Natural killer cell treated with Interleukin-12 subunit alpha and Interleukin-12 subunit beta and Interleukin-15 and Interleukin-18, amount 100 ng/mL, for 72 hours (primary cell): ENCODE results near the gene PSMC1. TPM values are rescaled to one million over a fixed set of nuclear protein-coding genes. Genes with fewer than 3 reads are reported as not detected.

Experiments
- ATAC-seq, 2 donors: fragments of 150-1000 bp; cut with Tn5 transposase in 1 of 2; sonication (Bioruptor Pico), chemical (Tn5 transposase) in 1 of 2; 2 replicates each; pipeline ENCODE4 v1.10.0; 2021
- DNase-seq: peaks from one replicate; pipeline ENCODE4 v3.0.0; 2022; ENCODE audit warnings: low spot score
- H3K27ac Mint-ChIP-seq, 2 donors: 1 replicate in 1 of 2; 2 replicates in 1 of 2; pipeline ENCODE4 v1.8.0; 2022; ENCODE audit warnings: mixed read lengths in 2 of 2, mild to moderate bottlenecking in 1 of 2, moderate library complexity in 1 of 2
- H3K27me3 Mint-ChIP-seq, 2 donors: 1 replicate in 1 of 2; 2 replicates in 1 of 2; pipeline ENCODE4 v1.8.0; 2022; ENCODE audit warnings: mixed read lengths in 2 of 2
- H3K36me3 Mint-ChIP-seq: one replicate; pipeline ENCODE4 v1.8.0; 2022; ENCODE audit warnings: mixed read lengths
- H3K4me1 Mint-ChIP-seq, 2 donors: 1 replicate in 1 of 2; 2 replicates in 1 of 2; pipeline ENCODE4 v1.8.0; 2022; ENCODE audit warnings: low read depth in 2 of 2, mixed read lengths in 2 of 2, mild to moderate bottlenecking in 1 of 2
- H3K4me3 Mint-ChIP-seq: one replicate; pipeline ENCODE4 v1.8.0; 2022; ENCODE audit warnings: mixed read lengths
- H3K9me3 Mint-ChIP-seq: 2 replicates; pipeline ENCODE4 v1.8.0; 2022; ENCODE audit warnings: mixed read lengths
- total RNA-seq, 2 donors: library from RNA; stranded (reverse); gene quantifications; one replicate each; pipeline ENCODE4 v1.2.3, GENCODE V29; 2022

PSMC1 gene
- total RNA-seq, 2 donors from 2014 or later: 142 to 145 TPM

- Mint-ChIP-seq H3K4me1 (peaks cover 6 to 10% of the 10 kb centered on the region in 2 donors), H3K9me3 (no peaks in the 10 kb centered on the region), H3K27me3 (no peaks in the 10 kb centered on the region), H3K36me3 (peaks cover 24% of the 10 kb centered on the region), H3K4me3 (no peak overlapping the region), H3K27ac (no peak overlapping the region)
- ATAC-seq: peak in 1 of 2 donors; percentile 6
- no peak for DNase-seq
These were observed 10.2 kb downstream of the PSMC1 start for GRCh38 chr14:90266441-90267154.

- no peak for DNase-seq
- peaks cover 6 to 10% of the 10 kb centered on the region in 2 donors for H3K4me1 Mint-ChIP-seq
- H3K27me3 Mint-ChIP-seq: no peaks in the 10 kb centered on the region
- H3K27ac Mint-ChIP-seq: no peak overlapping the region
- no peak overlapping the region for H3K4me3 Mint-ChIP-seq
- H3K36me3 Mint-ChIP-seq: peaks cover 22% of the 10 kb centered on the region
- ATAC-seq: no peak
- no peaks in the 10 kb centered on the region for H3K9me3 Mint-ChIP-seq
These were observed 12.1 kb downstream of the PSMC1 start for GRCh38 chr14:90268420-90268819.

- ATAC-seq (no peak), DNase-seq (no peak)
- H3K36me3 Mint-ChIP-seq: peaks cover 11% of the 10 kb centered on the region
- no peak overlapping the region for H3K27ac Mint-ChIP-seq
- no peaks in the 10 kb centered on the region for H3K9me3 Mint-ChIP-seq
- peaks cover 13 to 17% of the 10 kb centered on the region in 2 donors for H3K4me1 Mint-ChIP-seq
- no peak overlapping the region for H3K4me3 Mint-ChIP-seq
- H3K27me3 Mint-ChIP-seq: no peaks in the 10 kb centered on the region
These were observed 16.2 kb downstream of the PSMC1 start for GRCh38 chr14:90272523-90272922.

- H3K36me3 Mint-ChIP-seq: peaks cover 11% of the 10 kb centered on the region
- peaks cover 13 to 17% of the 10 kb centered on the region in 2 donors for H3K4me1 Mint-ChIP-seq
- no peaks in the 10 kb centered on the region for H3K9me3 Mint-ChIP-seq
- H3K4me3 Mint-ChIP-seq: no peak overlapping the region
- peak overlapping the region in 1 of 2 donors; percentile 16 for H3K27ac Mint-ChIP-seq
- DNase-seq (no peak), ATAC-seq (no peak)
- H3K27me3 Mint-ChIP-seq: no peaks in the 10 kb centered on the region
These were observed 17.2 kb downstream of the PSMC1 start for GRCh38 chr14:90273532-90273931.

GRCh38 chr14:90274019-90274418, 17.7 kb downstream of the PSMC1 start:
- DNase-seq: no peak
- ATAC-seq: peak; percentile 46 to 50
- Mint-ChIP-seq H3K36me3 (peaks cover 10% of the 10 kb centered on the region), H3K9me3 (no peaks in the 10 kb centered on the region), H3K27me3 (no peaks in the 10 kb centered on the region), H3K4me1 (peaks cover 13 to 17% of the 10 kb centered on the region in 2 donors), H3K27ac (peak overlapping the region; percentile 16 to 44), H3K4me3 (no peak overlapping the region)

- ATAC-seq: no peak
- H3K9me3 Mint-ChIP-seq: no peaks in the 10 kb centered on the region
- peaks cover under 1% of the 10 kb centered on the region for H3K36me3 Mint-ChIP-seq
- peak overlapping the region; percentile 43 to 44 for H3K27ac Mint-ChIP-seq
- H3K4me3 Mint-ChIP-seq: no peak overlapping the region
- H3K4me1 Mint-ChIP-seq: peaks cover 13 to 17% of the 10 kb centered on the region in 2 donors
- H3K27me3 Mint-ChIP-seq: no peaks in the 10 kb centered on the region
- no peak for DNase-seq
These were observed 18.6 kb downstream of the PSMC1 start for GRCh38 chr14:90274808-90275457.

- no peak overlapping the region for H3K4me3 Mint-ChIP-seq
- H3K27ac Mint-ChIP-seq: peak overlapping the region; percentile 43 to 44
- H3K9me3 Mint-ChIP-seq: no peaks in the 10 kb centered on the region
- peaks cover 11 to 17% of the 10 kb centered on the region in 2 donors for H3K4me1 Mint-ChIP-seq
- no peaks in the 10 kb centered on the region for H3K27me3 Mint-ChIP-seq
- ATAC-seq (no peak), DNase-seq (no peak)
- H3K36me3 Mint-ChIP-seq: no peaks in the 10 kb centered on the region
These were observed 19.1 kb downstream of the PSMC1 start for GRCh38 chr14:90275458-90275814.

GRCh38 chr14:90275820-90276219, 19.5 kb downstream of the PSMC1 start:
- Mint-ChIP-seq H3K36me3 (no peaks in the 10 kb centered on the region), H3K27ac (peak overlapping the region; percentile 43 to 44), H3K27me3 (no peaks in the 10 kb centered on the region), H3K4me1 (peaks cover 11 to 17% of the 10 kb centered on the region in 2 donors), H3K9me3 (no peaks in the 10 kb centered on the region), H3K4me3 (no peak overlapping the region)
- DNase-seq: no peak
- no peak for ATAC-seq

- ATAC-seq (peak in 1 of 2 donors; percentile 36), DNase-seq (no peak)
- no peak overlapping the region for H3K4me3 Mint-ChIP-seq
- H3K27me3 Mint-ChIP-seq: no peaks in the 10 kb centered on the region
- H3K9me3 Mint-ChIP-seq: no peaks in the 10 kb centered on the region
- H3K27ac Mint-ChIP-seq: no peak overlapping the region
- H3K36me3 Mint-ChIP-seq: no peaks in the 10 kb centered on the region
- peaks cover 11 to 17% of the 10 kb centered on the region in 2 donors for H3K4me1 Mint-ChIP-seq
These were observed 20.5 kb downstream of the PSMC1 start for GRCh38 chr14:90276646-90277367.

- no peak for ATAC-seq
- Mint-ChIP-seq H3K36me3 (no peaks in the 10 kb centered on the region), H3K4me3 (no peak overlapping the region), H3K27me3 (no peaks in the 10 kb centered on the region), H3K27ac (no peak overlapping the region), H3K4me1 (peaks cover 11 to 17% of the 10 kb centered on the region in 2 donors), H3K9me3 (no peaks in the 10 kb centered on the region)
- DNase-seq: no peak
These were observed 21.3 kb downstream of the PSMC1 start for GRCh38 chr14:90277581-90278198.

GRCh38 chr14:90278199-90279175, 22.1 kb downstream of the PSMC1 start:
- Mint-ChIP-seq H3K27me3 (no peaks in the 10 kb centered on the region), H3K4me1 (peaks cover 11 to 17% of the 10 kb centered on the region in 2 donors), H3K9me3 (no peaks in the 10 kb centered on the region), H3K27ac (no peak overlapping the region), H3K4me3 (no peak overlapping the region), H3K36me3 (no peaks in the 10 kb centered on the region)
- no peak for ATAC-seq
- no peak for DNase-seq

GRCh38 chr14:90280096-90280495, 23.7 kb downstream of the PSMC1 start:
- H3K36me3 Mint-ChIP-seq: no peaks in the 10 kb centered on the region

GRCh38 chr14:90281261-90281660, 24.9 kb downstream of the PSMC1 start:
- Mint-ChIP-seq H3K36me3 (no peaks in the 10 kb centered on the region), H3K9me3 (no peaks in the 10 kb centered on the region), H3K27me3 (no peaks in the 10 kb centered on the region), H3K27ac (no peak overlapping the region), H3K4me1 (peaks cover 0 to 5% of the 10 kb centered on the region in 2 donors), H3K4me3 (no peak overlapping the region)
- DNase-seq (no peak), ATAC-seq (no peak)

More at GRCh38 chr14:90280096-90280495, 23.7 kb downstream of the PSMC1 start:
- Mint-ChIP-seq H3K4me1 (peaks cover 5 to 9% of the 10 kb centered on the region in 2 donors), H3K27ac (no peak overlapping the region), H3K27me3 (no peaks in the 10 kb centered on the region), H3K9me3 (no peaks in the 10 kb centered on the region), H3K4me3 (no peak overlapping the region)
- ATAC-seq (no peak), DNase-seq (no peak)
